Ectodermal cell (in vitro differentiated cells): ENCODE results near the gene GRHL3.

ENCODE experiments used
- H3K27ac ChIP-seq: 2 replicates; pipeline ENCODE4 v1.7.0; 2013; ENCODE audit warnings: mild to moderate bottlenecking, low read depth, low read length; ENCODE audit not compliant: insufficient read depth, poor library complexity, severe bottlenecking
- H3K27me3 ChIP-seq: 2 replicates; pipeline ENCODE4 v1.7.0; 2013; ENCODE audit warnings: mild to moderate bottlenecking, low read length; ENCODE audit not compliant: insufficient read depth, control insufficient read depth, poor library complexity, severe bottlenecking
- H3K36me3 ChIP-seq: one replicate; pipeline ENCODE4 v1.7.0; 2013; ENCODE audit warnings: low read length; ENCODE audit not compliant: control insufficient read depth, insufficient read depth
- H3K4me1 ChIP-seq: one replicate; pipeline ENCODE4 v1.7.0; 2013; ENCODE audit warnings: low read length; ENCODE audit not compliant: control insufficient read depth, insufficient read depth
- H3K4me3 ChIP-seq: 2 replicates; pipeline ENCODE4 v1.7.0; 2013; ENCODE audit warnings: low read depth, low read length, control low read depth; ENCODE audit not compliant: insufficient read depth
- H3K9me3 ChIP-seq: 2 replicates; pipeline ENCODE4 v1.7.0; 2013; ENCODE audit warnings: mild to moderate bottlenecking, low read length, moderate library complexity; ENCODE audit not compliant: control insufficient read depth
- WGBS, 2 experiments: methylation state at CpG; one replicate each; pipeline ENCODE4 v1.1.7; 2013; ENCODE audit warnings: missing lambda C conversion rate in 2 of 2; 5-methylcytosine and 5-hydroxymethylcytosine counted together

Gene GRHL3

GRCh38 chr1:24301785-24302175 is 17.4 kb upstream of the GRHL3 start:
- Histone ChIP-seq H3K27me3 (no peaks in the 10 kb centered on the region), H3K36me3 (no peaks in the 10 kb centered on the region), H3K4me3 (no peak overlapping the region), H3K4me1 (peaks cover 12% of the 10 kb centered on the region), H3K27ac (no peak overlapping the region), H3K9me3 (no peaks in the 10 kb centered on the region)
- 92 to 95% methylated on average over 4 of the region's 4 CpGs for WGBS, 2 experiments

GRCh38 chr1:24302209-24302611 is 16.9 kb upstream of the GRHL3 start:
- 93 to 96% methylated on average over 3 of the region's 3 CpGs for WGBS, 2 experiments
- no peaks in the 10 kb centered on the region for H3K27me3 ChIP-seq
- no peak overlapping the region for H3K4me3 ChIP-seq
- H3K27ac ChIP-seq: no peak overlapping the region
- peaks cover 12% of the 10 kb centered on the region for H3K4me1 ChIP-seq
- no peaks in the 10 kb centered on the region for H3K9me3 ChIP-seq
- no peaks in the 10 kb centered on the region for H3K36me3 ChIP-seq

GRCh38 chr1:24303600-24303999 is 15.6 kb upstream of the GRHL3 start:
- Histone ChIP-seq H3K4me1 (peaks cover 20% of the 10 kb centered on the region), H3K9me3 (no peaks in the 10 kb centered on the region), H3K27me3 (no peaks in the 10 kb centered on the region), H3K36me3 (no peaks in the 10 kb centered on the region), H3K4me3 (no peak overlapping the region), H3K27ac (no peak overlapping the region)
- WGBS, 2 experiments: 92 to 95% methylated on average over 3 to 4 of the region's 4 CpGs

- Histone ChIP-seq H3K27me3 (peaks cover 4% of the 10 kb centered on the region), H3K27ac (no peak overlapping the region), H3K9me3 (no peaks in the 10 kb centered on the region), H3K36me3 (no peaks in the 10 kb centered on the region), H3K4me3 (no peak overlapping the region), H3K4me1 (peaks cover 20% of the 10 kb centered on the region)
- WGBS, 2 experiments: 77 to 78% methylated on average over 3 of the region's 3 CpGs
Measured at GRCh38 chr1:24304763-24305162, 14.4 kb upstream of the GRHL3 start.

GRCh38 chr1:24308365-24309015 is 10.7 kb upstream of the GRHL3 start:
- WGBS, 2 experiments: 26 to 30% methylated on average over 7 of the region's 7 CpGs
- Histone ChIP-seq H3K36me3 (no peaks in the 10 kb centered on the region), H3K27me3 (peaks cover 4% of the 10 kb centered on the region), H3K27ac (no peak overlapping the region), H3K4me1 (peaks cover 22% of the 10 kb centered on the region), H3K4me3 (no peak overlapping the region), H3K9me3 (no peaks in the 10 kb centered on the region)

- peaks cover 18% of the 10 kb centered on the region for H3K4me1 ChIP-seq
- H3K27ac ChIP-seq: no peak overlapping the region
- H3K9me3 ChIP-seq: no peaks in the 10 kb centered on the region
- no peak overlapping the region for H3K4me3 ChIP-seq
- peaks cover 4% of the 10 kb centered on the region for H3K27me3 ChIP-seq
- no peaks in the 10 kb centered on the region for H3K36me3 ChIP-seq
- WGBS, 2 experiments: 87 to 96% methylated on average over 4 of the region's 4 CpGs
Measured at GRCh38 chr1:24309762-24310485, 9.2 kb upstream of the GRHL3 start.

GRCh38 chr1:24311234-24311633 is 7.9 kb upstream of the GRHL3 start:
- H3K36me3 ChIP-seq: no peaks in the 10 kb centered on the region
- no peaks in the 10 kb centered on the region for H3K9me3 ChIP-seq
- no peak overlapping the region for H3K27ac ChIP-seq
- no peak overlapping the region for H3K4me3 ChIP-seq
- H3K4me1 ChIP-seq: peaks cover 15% of the 10 kb centered on the region
- peaks cover 4% of the 10 kb centered on the region for H3K27me3 ChIP-seq
- 93 to 97% methylated on average over 3 of the region's 3 CpGs for WGBS, 2 experiments

- 88 to 97% methylated on average over 1 of the region's 1 CpG for WGBS, 2 experiments
- H3K4me1 ChIP-seq: peaks cover 13% of the 10 kb centered on the region
- no peak overlapping the region for H3K27ac ChIP-seq
- H3K36me3 ChIP-seq: no peaks in the 10 kb centered on the region
- H3K9me3 ChIP-seq: no peaks in the 10 kb centered on the region
- no peak overlapping the region for H3K4me3 ChIP-seq
- peaks cover 4% of the 10 kb centered on the region for H3K27me3 ChIP-seq
Measured at GRCh38 chr1:24311741-24312140, 7.4 kb upstream of the GRHL3 start.

GRCh38 chr1:24315391-24315790 is 3.8 kb upstream of the GRHL3 start:
- Histone ChIP-seq H3K4me1 (peaks cover 20% of the 10 kb centered on the region), H3K9me3 (no peaks in the 10 kb centered on the region), H3K27ac (no peak overlapping the region), H3K27me3 (peaks cover 30% of the 10 kb centered on the region), H3K4me3 (no peak overlapping the region), H3K36me3 (no peaks in the 10 kb centered on the region)
- 89 to 94% methylated on average over 5 to 6 of the region's 6 CpGs for WGBS, 2 experiments

- H3K4me1 ChIP-seq: peaks cover 32% of the 10 kb centered on the region
- H3K27me3 ChIP-seq: peaks cover 43% of the 10 kb centered on the region
- H3K4me3 ChIP-seq: no peak overlapping the region
- 80 to 83% methylated on average over 3 of the region's 3 CpGs for WGBS, 2 experiments
- no peaks in the 10 kb centered on the region for H3K36me3 ChIP-seq
- H3K27ac ChIP-seq: no peak overlapping the region
- no peaks in the 10 kb centered on the region for H3K9me3 ChIP-seq
Measured at GRCh38 chr1:24316645-24317044, 2.5 kb upstream of the GRHL3 start.
